ENCODE data around the gene NOL4L. TPM values are rescaled to one million over a fixed set of nuclear protein-coding genes. Genes with fewer than 3 reads are reported as not detected.

NOL4L gene, protein sequence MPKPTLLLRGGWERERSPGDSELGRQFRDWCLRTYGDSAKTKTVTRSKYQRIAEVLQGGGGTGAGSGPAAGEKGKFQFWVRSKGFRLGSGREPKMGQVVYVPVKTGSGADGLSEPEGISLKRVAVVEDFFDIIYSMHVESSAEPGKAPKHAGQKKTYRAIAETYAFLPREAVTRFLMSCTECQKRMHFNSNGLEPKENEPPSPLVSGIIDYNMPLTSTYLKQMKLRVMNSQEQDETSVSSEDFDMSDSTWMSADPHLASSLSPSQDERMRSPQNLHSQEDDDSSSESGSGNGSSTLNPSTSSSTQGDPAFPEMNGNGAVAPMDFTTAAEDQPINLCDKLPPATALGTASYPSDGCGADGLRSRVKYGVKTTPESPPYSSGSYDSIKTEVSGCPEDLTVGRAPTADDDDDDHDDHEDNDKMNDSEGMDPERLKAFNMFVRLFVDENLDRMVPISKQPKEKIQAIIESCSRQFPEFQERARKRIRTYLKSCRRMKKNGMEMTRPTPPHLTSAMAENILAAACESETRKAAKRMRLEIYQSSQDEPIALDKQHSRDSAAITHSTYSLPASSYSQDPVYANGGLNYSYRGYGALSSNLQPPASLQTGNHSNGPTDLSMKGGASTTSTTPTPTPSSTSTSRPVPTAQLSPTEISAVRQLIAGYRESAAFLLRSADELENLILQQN
- 28.6 and 29.6 TPM in 2 replicates for polyA plus RNA-seq (2014; cell fraction: cytosol; rRNA removed)
- polyA plus RNA-seq (2014; cell fraction: nucleus; rRNA removed), result 40.7 and 52.5 TPM in 2 replicates

DNA sequence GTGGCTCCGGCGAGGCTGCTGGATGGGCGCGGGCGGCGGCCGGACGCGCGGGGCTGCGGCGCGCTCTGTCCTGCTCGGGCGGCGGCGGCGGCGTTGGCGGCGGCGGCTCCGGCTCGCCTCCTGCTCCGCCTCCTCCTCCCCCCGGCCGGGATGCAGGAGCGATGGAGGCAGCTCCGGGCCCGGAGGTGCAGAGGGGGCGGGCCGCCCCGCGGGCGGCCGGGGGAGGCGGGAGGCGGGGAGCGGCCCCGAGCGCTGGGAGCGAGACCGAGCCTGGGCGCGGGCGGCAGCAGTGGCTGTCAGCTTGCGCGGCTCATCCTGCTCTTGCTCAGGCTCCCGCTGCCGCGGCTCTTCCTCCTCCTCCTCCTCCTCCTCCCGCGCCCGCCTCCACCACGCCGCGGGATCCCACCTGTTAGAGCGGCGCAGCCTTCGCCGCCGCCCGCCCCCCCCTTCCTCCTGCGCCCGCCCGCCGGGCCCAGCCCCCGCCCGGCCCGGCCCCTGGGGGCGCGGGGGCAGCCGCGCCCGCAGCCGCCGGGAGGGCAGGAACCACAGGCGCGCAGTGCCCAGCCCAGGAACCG lies at the start of gene NOL4L:
Gene NOL4L (minus strand): TSS at position 323 of the 575 bp plus-strand sequence. CDS start 443 bp downstream, outside the sequence.
- peak; percentile 45 for DNase-seq (ENCODE audit: low spot score)

DNA sequence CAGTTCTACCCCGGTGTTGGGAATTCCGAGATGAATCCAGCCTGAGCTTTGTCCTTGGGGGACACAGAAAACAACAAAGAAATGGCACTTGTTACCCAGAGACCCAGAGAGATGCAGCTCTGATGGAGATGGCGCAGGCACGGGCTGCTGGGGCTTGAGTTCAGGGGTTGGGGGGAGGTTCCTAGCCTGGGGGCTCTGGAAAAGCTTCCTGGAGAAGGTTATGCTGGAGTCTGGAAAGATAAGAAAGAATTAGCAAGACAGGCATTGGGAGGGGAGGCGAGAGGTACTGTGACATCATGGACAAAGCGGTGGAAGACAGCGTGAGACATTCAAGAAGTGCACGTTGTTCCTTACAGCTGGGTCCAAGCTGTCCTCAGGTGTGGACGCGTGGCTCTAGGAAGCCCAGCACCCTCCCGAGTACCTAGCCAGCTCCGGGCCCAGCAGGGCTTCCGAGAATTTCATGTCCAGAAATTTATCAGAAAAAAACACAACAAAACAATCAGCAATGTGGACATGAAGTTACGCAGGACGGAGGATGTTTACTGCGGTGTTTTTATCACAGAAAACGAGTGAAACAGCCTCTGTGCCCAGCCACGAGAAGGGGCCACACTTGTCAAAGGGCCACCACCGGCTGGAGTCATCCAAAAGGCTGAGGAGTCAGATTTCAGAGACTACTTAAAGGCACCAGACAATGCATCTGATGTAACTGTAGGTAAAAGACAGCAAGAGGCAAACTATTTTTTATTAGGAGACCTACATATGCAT lies 49.1 kb upstream of the NOL4L start:
- DNase-seq (ENCODE audit: low spot score), result peak; percentile 43

DNA sequence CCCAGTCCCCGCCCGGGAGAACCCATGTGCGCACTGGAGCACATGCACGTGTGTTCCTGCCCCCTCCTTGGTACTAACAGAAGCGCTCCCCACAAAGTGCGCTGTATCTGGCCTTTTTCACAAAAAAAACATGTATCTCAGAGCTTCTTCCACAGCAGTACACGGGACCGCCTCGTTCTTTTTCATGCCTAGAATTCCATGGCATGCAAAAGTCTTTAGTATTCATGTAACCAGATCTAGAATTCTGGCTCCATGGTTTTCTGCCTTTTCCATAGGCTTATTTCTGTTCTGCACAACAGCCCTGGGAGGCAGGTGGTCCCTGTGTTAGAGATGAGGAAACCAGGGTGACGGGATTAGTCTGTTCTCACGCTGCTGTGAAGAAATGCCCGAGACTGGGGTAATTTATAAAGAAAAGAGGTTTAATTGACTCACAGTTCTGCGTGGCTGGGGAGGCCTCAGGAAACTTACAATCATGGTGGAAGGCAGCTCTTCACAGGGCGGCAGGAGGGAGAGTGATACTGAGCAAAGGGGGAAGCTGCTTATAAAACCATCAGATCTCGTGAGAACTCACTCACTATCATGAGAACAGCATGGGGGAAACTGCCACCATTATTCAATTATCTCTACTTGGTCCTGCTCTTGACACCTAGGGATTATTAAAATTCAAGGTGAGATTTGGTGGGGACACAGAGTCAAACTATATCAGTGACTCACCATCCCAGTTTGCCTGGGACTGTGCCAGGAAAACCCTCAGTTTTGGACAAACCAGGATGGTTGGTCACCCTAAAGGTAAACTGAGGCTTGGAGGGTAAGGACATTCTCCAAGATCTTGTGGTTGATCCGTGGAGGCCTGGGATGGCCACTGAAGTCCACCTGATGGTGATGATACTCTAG lies 47.6 kb upstream of the NOL4L start:
- no peak for DNase-seq (ENCODE audit: low spot score)

DNA sequence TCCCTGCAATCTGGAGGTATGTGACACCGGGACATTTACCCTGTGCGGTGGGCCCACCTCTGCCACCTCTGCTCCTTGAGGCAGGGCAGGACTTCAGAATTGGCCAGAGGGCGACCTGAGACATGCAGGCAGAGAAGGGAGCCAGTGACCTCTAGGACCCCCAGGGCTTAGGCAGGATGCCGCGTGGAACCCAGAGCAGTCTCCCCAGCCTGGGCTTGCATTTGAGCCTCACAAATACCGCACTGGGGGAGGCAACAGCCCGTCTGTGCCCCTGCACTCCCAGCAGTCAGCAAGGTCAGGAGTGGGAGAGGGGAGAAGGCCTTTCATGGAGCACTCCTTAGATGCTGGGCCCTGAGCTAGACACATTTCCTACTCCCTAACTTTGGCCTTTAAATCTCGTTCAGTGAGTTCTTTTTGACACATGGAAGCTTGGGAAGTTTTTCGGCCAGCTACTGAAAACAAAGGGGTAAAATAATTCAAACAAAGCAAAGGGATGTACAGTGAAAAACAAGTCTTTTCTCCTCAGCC lies 46.9 kb upstream of the NOL4L start:
- no peak for DNase-seq (ENCODE audit: low spot score)

DNA sequence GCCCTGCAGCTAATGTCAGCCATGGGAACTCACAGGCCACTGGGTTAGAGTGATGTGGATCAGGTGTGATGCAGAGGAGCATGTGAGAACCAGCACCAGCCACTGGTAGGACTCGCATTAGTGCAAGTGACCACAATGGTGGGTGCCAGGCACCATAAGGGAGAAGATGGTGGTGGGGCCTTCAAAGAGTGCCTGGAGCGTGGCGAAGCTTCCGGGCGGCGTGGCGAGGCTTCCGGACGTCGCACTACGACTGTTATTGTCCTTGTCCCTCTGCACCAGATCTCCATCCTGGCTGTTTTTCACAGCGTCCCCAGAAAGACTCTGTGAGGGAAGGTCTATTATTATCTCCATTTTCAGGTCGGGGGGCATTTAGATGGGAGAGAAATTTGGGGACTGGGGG lies 44.7 kb upstream of the NOL4L start:
- no peak for DNase-seq (ENCODE audit: low spot score)

DNA sequence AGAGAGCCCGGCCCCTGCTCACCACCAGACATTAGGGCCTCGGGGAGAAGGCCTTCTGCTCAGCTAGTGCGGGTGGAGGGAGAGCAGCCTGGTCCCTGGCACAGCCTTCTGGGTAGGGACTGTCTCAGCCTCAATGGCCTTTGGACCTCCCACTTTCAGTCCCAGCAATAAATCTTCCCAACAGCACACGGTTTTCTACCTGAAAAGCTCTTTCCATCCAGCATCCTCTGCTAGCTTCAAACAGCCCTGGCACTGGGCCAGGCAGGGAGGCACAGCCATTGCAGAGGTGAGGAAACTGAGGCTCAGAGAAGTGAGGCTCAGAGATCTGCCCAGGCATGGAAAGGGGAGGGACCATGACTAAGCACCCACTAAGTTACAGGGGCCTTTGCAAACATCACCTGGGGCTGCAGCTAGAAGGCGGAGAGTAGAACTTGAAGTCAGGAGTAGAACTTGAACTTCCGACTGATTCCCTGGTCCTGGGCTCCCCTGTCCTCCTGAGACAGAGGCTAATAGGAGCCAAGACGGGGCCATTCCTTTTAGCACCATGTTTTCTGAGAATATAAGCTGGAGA lies 43.9 kb upstream of the NOL4L start:
- no peak for DNase-seq (ENCODE audit: low spot score)

DNA sequence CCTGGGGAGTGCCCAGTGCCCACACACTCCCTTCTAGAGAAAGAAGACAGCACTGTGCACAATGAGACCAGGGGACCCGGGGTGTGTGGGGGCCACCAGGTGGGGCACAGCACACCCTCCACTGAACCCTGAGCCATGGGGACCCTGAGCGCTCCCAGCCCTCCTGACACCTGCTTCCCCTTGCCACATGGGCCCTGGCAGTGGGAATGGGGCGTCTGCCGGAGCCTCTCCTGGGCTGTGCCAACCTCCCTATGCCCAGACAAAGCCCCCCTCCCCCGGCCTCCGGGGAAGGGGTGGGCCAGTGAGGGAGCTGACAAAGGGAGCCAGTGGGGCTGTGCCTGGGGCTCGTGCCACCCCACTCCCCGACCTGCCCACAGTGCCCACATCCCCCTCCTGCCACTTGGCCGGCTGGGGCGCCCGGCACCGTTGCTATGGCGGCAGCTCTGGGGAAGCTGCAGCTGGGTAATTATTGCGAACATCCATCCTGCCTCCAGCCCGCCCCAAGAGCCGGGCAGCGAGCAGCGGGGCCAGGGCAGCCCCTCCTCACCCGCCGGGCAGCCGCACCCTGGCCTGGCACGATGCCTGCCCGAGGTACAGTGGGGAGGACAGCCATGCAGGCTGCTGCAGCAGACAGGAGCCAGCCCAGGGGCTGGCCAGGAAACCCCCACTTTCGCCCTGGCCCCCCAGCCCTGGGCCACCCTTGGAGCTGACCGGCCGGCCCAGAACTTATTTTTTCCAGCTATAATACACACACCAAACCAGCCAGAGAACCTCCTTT lies 41.9 kb upstream of the NOL4L start:
- DNase-seq (ENCODE audit: low spot score), result no peak

DNA sequence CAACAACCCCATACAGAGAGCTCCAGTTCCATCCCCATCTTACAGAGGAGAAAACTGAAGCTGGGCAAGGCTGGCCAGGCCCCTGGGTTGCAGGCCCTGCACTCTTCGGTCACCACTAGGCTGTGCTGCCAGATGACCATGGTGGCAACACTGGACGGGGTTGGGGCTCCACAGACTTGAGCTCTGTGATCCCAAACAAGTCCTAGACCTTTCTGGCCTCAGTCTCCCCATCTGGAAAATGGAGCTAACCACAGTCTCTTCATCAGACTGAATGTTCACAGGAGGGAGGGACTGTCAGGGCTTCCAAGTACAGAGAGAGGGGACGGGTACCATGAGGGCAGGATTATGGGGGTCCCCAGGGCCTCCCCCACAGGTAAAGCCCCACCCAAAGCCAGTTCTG lies 41.3 kb upstream of the NOL4L start:
- DNase-seq (ENCODE audit: low spot score), result no peak

DNA sequence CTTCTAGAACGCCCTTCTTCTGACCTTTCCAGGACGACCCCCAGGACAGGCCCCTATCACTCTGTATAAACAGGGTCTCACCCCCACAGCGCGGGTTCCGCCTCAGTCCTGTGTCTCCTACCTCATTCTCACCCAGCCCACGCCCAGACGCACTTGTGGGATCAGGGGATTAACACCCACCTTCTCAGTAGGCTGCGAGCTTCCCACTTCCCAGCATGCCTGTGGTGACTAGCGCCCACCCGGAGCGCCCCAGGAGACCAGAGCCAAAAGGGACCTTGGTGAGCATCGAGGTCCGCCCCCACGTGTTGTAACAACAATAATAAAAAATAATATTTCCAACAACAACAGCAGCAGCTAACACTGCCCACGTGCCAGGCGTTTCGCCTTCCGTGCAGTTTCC lies 40.9 kb upstream of the NOL4L start:
- no peak for DNase-seq (ENCODE audit: low spot score)

DNA sequence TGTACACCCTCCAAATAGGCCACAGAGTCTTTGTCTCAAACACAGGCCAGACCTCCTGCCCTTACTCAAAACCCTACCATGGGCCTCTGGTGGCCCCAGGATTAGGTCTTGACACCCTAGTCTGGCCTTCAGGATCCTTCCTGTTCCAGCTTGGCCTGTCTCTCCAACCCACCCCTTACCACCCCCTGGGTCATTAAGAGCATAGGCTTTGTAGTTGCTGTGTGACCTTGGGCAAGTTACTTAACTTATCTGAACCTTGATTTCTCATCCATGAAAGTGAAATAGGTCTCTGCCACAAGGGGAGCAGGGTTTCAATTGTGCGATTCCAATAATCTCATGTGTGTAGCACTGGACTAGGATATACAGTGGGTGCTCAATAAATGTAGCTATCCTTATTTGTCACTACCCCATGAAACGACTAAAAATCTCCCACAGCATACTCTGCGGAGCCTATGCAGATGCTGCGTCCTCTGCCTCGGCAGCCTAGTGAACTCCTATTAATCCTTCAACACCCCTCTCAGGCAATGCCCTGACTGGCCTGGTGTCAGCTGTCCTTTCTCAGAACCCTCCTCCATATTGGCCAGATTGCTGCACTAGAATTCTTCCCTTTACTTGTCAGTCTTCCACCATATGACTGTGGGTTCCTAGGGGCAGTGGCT lies 39.7 kb upstream of the NOL4L start:
- DNase-seq (ENCODE audit: low spot score), result no peak

DNA sequence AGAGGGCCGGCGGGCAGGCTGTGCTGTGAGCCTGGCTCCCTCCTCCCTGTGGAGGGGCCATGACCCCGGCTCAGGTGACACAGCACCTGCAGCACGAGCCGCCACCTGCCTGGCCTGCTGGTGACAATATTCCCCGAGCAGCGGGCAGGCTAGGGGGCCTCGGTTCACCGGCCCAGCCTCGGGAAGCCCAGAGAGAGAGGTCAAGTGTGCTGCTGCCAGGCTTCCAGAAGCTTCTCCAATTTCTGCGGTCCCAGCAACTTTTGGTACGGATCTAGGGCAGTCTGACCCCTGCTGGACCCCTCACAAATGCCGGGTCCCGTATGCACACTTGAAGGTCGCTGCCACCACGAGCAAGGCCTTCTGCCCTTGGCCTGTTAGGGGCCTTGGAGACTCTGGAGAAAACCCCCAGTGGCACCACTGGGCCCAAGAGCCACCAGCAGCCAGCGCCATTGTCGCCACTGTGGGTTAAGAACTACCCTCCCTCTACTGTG lies 38.6 kb upstream of the NOL4L start:
- no peak for DNase-seq (ENCODE audit: low spot score)

DNA sequence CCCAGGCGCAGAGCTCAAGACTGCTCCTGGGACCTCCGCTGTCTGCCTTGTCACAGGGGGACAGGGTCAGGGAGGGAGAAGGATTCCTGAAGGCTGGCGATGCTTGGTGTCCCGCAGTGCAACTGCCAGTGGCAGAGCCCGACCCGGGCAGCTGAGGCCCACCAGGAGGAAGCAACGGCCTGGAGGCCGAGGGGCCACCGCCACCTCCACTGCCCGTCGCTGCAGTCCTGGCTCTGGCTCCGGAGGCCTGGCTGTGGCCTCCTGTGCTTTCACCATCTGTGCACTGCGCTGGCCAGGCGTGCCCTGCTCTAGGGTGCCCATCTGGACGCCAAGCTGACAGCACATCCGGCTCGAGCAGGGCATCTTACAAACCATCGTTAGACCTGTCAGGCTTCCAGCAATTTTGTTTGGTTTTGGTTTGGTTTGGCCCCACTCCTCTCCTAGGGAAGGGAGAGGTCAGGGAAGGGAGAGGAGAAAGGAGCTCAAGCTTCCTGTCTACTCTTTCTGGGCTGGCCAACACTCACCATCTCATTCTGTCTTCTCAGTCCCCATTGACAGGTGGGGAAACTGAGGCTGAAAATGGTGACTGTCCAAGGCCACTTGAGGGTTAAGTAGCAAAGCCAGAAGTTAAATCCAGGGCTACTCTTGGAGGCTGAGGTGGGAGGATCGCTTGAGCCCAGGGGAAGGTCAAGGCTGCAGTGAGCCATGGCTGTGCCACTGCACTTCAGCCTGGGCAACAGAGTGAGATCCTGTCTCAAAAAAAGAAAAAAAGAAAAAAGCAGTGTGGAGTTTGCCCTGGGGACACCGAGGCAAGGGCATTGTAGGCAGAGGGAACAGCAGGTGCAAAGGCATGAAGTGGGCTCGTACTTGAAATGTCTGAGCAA lies 37.7 kb upstream of the NOL4L start:
- no peak for DNase-seq (ENCODE audit: low spot score)

DNA sequence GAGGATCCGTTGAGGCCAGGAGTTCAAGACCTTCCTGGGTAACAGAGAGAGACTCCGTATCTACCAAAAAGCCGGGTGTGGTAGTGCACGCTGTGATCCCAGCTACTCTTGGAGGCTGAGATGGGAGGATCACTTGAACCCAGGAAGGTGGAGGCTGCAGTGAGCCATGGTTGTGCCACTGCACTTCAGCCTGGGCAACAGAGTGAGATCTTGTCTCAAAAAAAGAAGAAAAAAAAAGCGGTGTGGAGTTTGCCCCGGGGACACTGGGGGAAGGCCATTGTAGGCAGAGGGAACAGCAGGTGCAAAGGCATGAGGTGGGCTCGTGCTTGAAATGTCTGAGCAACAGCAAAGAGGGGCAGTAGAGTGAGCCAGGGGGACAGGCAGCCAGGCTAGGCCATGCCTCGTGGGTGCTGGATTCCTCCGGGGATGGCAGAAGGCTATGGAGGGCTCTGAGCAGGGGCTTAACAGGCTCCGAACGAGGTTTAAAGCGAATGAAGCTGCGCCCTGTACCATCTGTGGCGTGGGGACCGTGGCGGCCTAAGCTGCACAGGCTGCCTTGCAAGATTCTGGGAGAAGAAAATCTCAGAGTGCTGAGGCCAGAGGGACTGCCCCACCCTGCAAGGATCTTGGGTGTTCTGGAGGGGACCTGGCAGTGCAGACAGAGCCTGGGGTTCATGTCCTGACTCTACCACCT lies 36.9 kb upstream of the NOL4L start:
- no peak for DNase-seq (ENCODE audit: low spot score)

DNA sequence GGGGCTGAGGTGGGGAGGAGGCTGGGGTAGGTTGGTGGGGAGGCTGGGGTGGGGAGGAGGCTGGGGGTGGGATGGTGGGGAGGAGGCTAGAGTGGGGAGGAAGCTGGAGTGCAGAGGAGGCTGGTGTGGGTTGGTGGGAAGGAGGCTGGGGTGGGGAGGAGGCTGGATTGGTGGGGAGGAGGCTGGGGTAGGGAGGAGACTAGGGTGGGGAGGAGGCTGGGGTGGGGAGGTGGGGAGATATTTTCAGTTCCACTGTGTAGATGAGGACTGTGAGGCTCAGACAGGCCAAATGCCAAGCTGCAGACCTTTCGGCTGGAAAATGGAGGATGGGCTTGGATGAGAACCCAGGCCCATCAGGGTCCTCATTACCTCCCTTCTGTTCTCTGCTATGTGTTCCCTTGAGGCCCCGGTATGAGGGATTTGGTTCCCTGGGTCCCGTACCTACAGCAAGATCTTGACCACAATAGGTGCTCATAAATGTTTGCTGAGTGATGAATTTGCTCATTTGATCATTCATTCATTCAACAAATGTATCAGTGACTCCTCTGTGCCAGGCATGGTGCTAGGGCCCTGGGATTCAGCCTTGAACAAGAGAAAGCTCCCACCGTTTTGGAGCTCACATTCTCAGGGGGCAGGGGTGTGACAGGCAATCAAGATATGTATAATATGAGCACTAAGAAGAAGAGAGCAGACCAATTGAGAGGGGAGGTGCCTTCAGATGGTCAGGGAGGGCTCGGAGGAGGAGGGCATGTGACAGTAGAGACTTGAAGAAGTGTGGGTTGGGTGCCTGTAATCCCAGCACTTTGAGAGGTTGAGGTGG lies 36.1 kb upstream of the NOL4L start:
- no peak for DNase-seq (ENCODE audit: low spot score)

DNA sequence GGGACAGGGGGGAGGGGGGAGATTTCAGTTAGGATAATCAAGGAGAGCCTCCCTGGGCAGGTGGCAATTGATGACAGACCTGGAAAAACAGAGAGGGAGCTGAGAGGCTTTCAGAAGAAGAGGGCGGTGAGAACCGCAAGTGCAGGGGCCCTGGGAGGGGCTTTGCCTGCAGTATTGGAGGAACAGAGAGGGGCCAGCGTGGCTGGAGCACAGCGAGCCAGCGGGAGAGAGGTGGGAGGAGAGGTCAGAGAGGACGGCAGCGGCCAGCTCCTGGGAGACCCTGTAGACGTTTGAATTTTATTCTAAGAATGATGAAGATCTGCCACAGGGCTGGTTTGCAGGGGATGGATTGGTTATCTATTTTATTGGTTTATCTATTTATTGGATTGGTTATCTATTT lies 34.5 kb upstream of the NOL4L start:
- no peak for DNase-seq (ENCODE audit: low spot score)

DNA sequence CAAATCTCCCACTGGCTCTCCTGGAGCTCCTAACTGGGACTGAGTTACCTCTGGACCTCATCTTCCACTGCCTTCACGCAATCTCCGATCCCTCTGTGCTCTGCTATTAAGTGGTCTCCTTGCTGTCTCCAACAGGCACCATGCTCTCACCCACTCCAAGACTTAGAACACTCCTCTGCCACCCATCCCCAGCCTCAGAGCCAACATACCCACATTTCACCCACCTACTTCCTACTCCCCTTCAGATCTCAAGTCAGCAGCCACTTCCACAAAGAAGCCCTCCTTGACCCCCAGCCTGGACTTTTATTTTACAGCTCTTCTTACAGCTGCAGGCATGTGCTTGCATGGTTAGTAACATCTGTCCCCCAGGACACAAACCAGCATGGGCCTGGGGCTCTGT lies 29.6 kb upstream of the NOL4L start:
- DNase-seq (ENCODE audit: low spot score), result no peak
